ENCODE measurements around the gene OCLN.

DNA sequence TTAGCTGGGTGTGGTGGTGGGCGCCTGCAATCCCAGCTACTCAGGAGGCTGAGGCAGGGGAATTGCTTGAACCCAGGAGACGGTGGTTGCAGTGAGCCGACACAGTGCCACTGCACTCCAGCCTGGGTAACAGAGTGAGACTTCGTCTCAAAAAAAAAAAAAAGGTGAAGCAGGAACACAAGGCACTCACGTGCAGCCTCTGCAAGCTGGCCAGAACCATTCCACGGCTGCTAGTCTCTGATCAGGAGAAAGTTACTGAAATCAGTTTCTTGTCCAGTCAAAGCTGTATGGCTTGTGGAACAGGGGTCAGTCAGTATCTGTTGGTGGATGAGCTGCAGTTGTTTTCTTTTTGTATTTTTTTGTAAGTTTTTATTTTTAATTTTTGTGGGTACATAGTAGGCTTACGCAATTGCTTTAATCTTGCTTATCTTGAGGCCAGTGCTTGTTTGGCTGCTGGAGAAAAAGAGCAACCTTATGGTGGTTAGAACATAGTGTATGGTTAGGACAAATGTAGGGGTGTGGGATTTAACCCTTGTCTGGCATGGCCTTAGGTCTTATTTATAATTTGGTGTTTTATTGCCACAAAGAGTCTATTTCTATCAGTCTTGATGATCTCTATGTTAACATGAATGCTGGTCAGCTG, 34.7 kb downstream of the OCLN start:
- TF ChIP-seq CTCF (IDR thresholded peaks at IDR 0.05) (no peak), POLR2A (IDR thresholded peaks at IDR 0.05) (no peak), POLR2AphosphoS5 (IDR thresholded peaks at IDR 0.05) (no peak), EP300 (IDR thresholded peaks at IDR 0.05; ENCODE audit: low read depth) (no peak)
